Sigmoid colon (tissue), 4 donors: ENCODE measurements around the gene SHB.

Source experiments
- CTCF ChIP-seq, 4 experiments: fragments of 450-650 bp in 3 of 4; fragments of 200-600 bp in 1 of 4; IDR thresholded peaks; one replicate each; pipeline ENCODE4 v1.5.1; 2016 to 2019; ENCODE audit warnings: antibody characterized with exemption in 4 of 4, mild to moderate bottlenecking in 3 of 4, moderate library complexity in 2 of 4
- POLR2A ChIP-seq, 2 donors: fragments of 450-650 bp; IDR thresholded peaks; one replicate each; pipeline ENCODE4 v1.6.1; 2016; ENCODE audit warnings: antibody characterized with exemption in 2 of 2, mild to moderate bottlenecking in 2 of 2, moderate library complexity in 2 of 2
- POLR2AphosphoS5 ChIP-seq, 4 donors: sonication (generic); formaldehyde crosslinking; IDR thresholded peaks; one replicate each; pipeline ENCODE4 v1.6.1; 2017; ENCODE audit warnings: antibody characterized with exemption in 4 of 4

GRCh38 chr9:38022995-38023394 lies 46.0 kb downstream of the SHB start:
- TF ChIP-seq CTCF (IDR thresholded peaks at IDR 0.05) (no peak), POLR2AphosphoS5 (IDR thresholded peaks at IDR 0.05) (no peak), POLR2A (IDR thresholded peaks at IDR 0.05) (no peak)
